NCI-H128 (cell line): ENCODE results near the gene KDM2A.

Experiments
- DNase-seq: peaks from one replicate; lab custom pipeline; 2025; ENCODE audit not compliant: unreplicated experiment; lab: John Stamatoyannopoulos, UW

Gene KDM2A

GRCh38 chr11:67271205-67271540 is 152.1 kb downstream of the KDM2A start:
- no peak for DNase-seq

- no peak for DNase-seq
Observed at GRCh38 chr11:67271541-67272284, 152.7 kb downstream of the KDM2A start.

- DNase-seq, result no peak
Observed at GRCh38 chr11:67272327-67273259, 153.5 kb downstream of the KDM2A start.

- no peak for DNase-seq
Observed at GRCh38 chr11:67273260-67273990, 154.4 kb downstream of the KDM2A start.

- no peak for DNase-seq
Observed at GRCh38 chr11:67274768-67275605, 155.9 kb downstream of the KDM2A start.

GRCh38 chr11:67275606-67276409 is 156.7 kb downstream of the KDM2A start:
- no peak for DNase-seq

- no peak for DNase-seq
Observed at GRCh38 chr11:67276781-67277230, 157.7 kb downstream of the KDM2A start.

- DNase-seq, result no peak
Observed at GRCh38 chr11:67277231-67277961, 158.3 kb downstream of the KDM2A start.

GRCh38 chr11:67278135-67278938 is 159.3 kb downstream of the KDM2A start:
- DNase-seq, result no peak

- DNase-seq, result no peak
Observed at GRCh38 chr11:67278939-67279588, 160.0 kb downstream of the KDM2A start.

GRCh38 chr11:67279589-67280340 is 160.7 kb downstream of the KDM2A start:
- DNase-seq, result no peak

GRCh38 chr11:67280341-67280787 is 161.3 kb downstream of the KDM2A start:
- no peak for DNase-seq

GRCh38 chr11:67280788-67281551 is 161.9 kb downstream of the KDM2A start:
- no peak for DNase-seq

- DNase-seq, result no peak
Observed at GRCh38 chr11:67281552-67282150, 162.6 kb downstream of the KDM2A start.

GRCh38 chr11:67282155-67282875 is 163.3 kb downstream of the KDM2A start:
- no peak for DNase-seq
